Urinary bladder (tissue), 4 donors: ENCODE measurements around the gene LIF. TPM values are rescaled to one million over a fixed set of nuclear protein-coding genes. Genes with fewer than 3 reads are reported as not detected.

ENCODE experiments used
- DNase-seq: peaks from one replicate; pipeline ENCODE4 v3.0.0-alpha.2; 2015; ENCODE audit errors: extremely low spot score
- H3K27ac ChIP-seq: one replicate; pipeline ENCODE4 v1.5.1; 2013; ENCODE audit warnings: low read depth, mild to moderate bottlenecking, moderate library complexity
- H3K36me3 ChIP-seq: one replicate; pipeline ENCODE4 v1.6.1; 2013; ENCODE audit warnings: mild to moderate bottlenecking, moderate library complexity; ENCODE audit not compliant: insufficient read depth
- H3K4me1 ChIP-seq: one replicate; pipeline ENCODE4 v1.6.1; 2013; ENCODE audit warnings: mild to moderate bottlenecking, moderate library complexity; ENCODE audit not compliant: insufficient read depth
- H3K4me3 ChIP-seq: one replicate; pipeline ENCODE4 v1.5.1; 2013; ENCODE audit warnings: low read depth, low read length
- whole genome bisulfite sequencing: extraction: QIAGEN DNeasy Blood & Tissue Kit; methylation state at CpG from one replicate; pipeline ENCODE4 v1.1.7; 2013; 5-methylcytosine and 5-hydroxymethylcytosine counted together
- polyA plus RNA-seq: library from polyadenylated mRNA; stranded (reverse); fragments of 200-250 nt; gene quantifications from one replicate; pipeline ENCODE4 v1.2.3, GENCODE V29; 2013
- total RNA-seq: library from RNA; depleted of rRNA; stranded (reverse); fragments of >200 nt; gene quantifications from one replicate; pipeline ENCODE4 v1.2.3, GENCODE V29; 2014
- donor health status: healthy with polysubstance abuse.
- donor health status: healthy.

Gene LIF
- total and polyA plus RNA-seq, 2 donors: 1.1 to 4.8 TPM

- H3K4me3 ChIP-seq: no peak overlapping the region
- H3K36me3 ChIP-seq: no peaks in the 10 kb centered on the region
- no peak for DNase-seq
- no peaks in the 10 kb centered on the region for H3K4me1 ChIP-seq
- WGBS: 54% methylated on average over 3 of the region's 3 CpGs
- H3K27ac ChIP-seq: no peak overlapping the region
These were observed 55.4 kb downstream of the LIF start for GRCh38 chr22:30191040-30191701.

GRCh38 chr22:30190574-30190973, 56.0 kb downstream of the LIF start:
- Histone ChIP-seq H3K27ac (no peak overlapping the region), H3K36me3 (no peaks in the 10 kb centered on the region), H3K4me3 (no peak overlapping the region), H3K4me1 (no peaks in the 10 kb centered on the region)
- WGBS: 59% methylated on average over 1 of the region's 1 CpG
- DNase-seq: no peak

Other genes with a start within 250 kb of the LIF start
- not detected for gene HORMAD2, start 166.3 kb downstream of the LIF start, total RNA-seq
- gene HORMAD2, start 166.3 kb downstream of the LIF start, polyA plus RNA-seq: 0.04 TPM
- gene OSM, start 20.1 kb upstream of the LIF start, total RNA-seq: 0.32 TPM
- gene OSM, start 20.1 kb upstream of the LIF start, polyA plus RNA-seq: 1.3 TPM
- 7.5 TPM for gene CASTOR1, start 42.7 kb upstream of the LIF start, total RNA-seq
- gene CASTOR1, start 42.7 kb upstream of the LIF start, polyA plus RNA-seq: 21.7 TPM
- gene TBC1D10A, start 80.2 kb upstream of the LIF start, total RNA-seq: 8.4 TPM
- gene TBC1D10A, start 80.2 kb upstream of the LIF start, polyA plus RNA-seq: 31.7 TPM
- 27.5 TPM for gene SF3A1, start 110.1 kb upstream of the LIF start, total RNA-seq
- 53.6 TPM for gene SF3A1, start 110.1 kb upstream of the LIF start, polyA plus RNA-seq
- gene CCDC157, start 110.2 kb upstream of the LIF start, total RNA-seq: 2.1 TPM
- gene CCDC157, start 110.2 kb upstream of the LIF start, polyA plus RNA-seq: 2.0 TPM
- 10.7 TPM for gene RNF215, start 140.7 kb upstream of the LIF start, total RNA-seq
- 18.8 TPM for gene RNF215, start 140.7 kb upstream of the LIF start, polyA plus RNA-seq
- gene SEC14L2, start 150.3 kb upstream of the LIF start, total RNA-seq: 6.2 TPM
- 11.0 TPM for gene SEC14L2, start 150.3 kb upstream of the LIF start, polyA plus RNA-seq
- 2.1 TPM for gene MTFP1, start 179.0 kb upstream of the LIF start, total RNA-seq
- 7.7 TPM for gene MTFP1, start 179.0 kb upstream of the LIF start, polyA plus RNA-seq
- not detected for gene SEC14L3, start 225.3 kb upstream of the LIF start, total RNA-seq
- not detected for gene SEC14L3, start 225.3 kb upstream of the LIF start, polyA plus RNA-seq